Measurements from ENCODE around the gene GATD1.
"Not testable (repeated sequence)": the region's sequence is repeated elsewhere in the genome, so short reads cannot be mapped to it uniquely, and the experiment has no call there.

The GATD1 gene

GRCh38 chr11:746289-747157 lies 30.8 kb downstream of the GATD1 start:
- DNase-seq (ENCODE audit: insufficient read length) (no peak), FAIRE-seq (no peak)
- no peak for TF ChIP-seq POLR2A (IDR thresholded peaks at IDR 0.05; ENCODE audit: low read depth, low read length)
- TF ChIP-seq TAF1 (IDR thresholded peaks at IDR 0.05; ENCODE audit: borderline replicate concordance, low read depth, low read length): no peak
- TF ChIP-seq POLR2AphosphoS5 (IDR thresholded peaks at IDR 0.05; ENCODE audit: low read depth, low read length): no peak

- DNase-seq (ENCODE audit: insufficient read length): no peak
- FAIRE-seq: no peak
- TF ChIP-seq POLR2A (IDR thresholded peaks at IDR 0.05; ENCODE audit: low read depth, low read length): no peak
- no peak for TF ChIP-seq TAF1 (IDR thresholded peaks at IDR 0.05; ENCODE audit: borderline replicate concordance, low read depth, low read length)
- no peak for TF ChIP-seq POLR2AphosphoS5 (IDR thresholded peaks at IDR 0.05; ENCODE audit: low read depth, low read length)
Measured at GRCh38 chr11:745428-745827, 31.9 kb downstream of the GATD1 start.

- no peak for TF ChIP-seq TAF1 (IDR thresholded peaks at IDR 0.05; ENCODE audit: borderline replicate concordance, low read depth, low read length)
- TF ChIP-seq POLR2AphosphoS5 (IDR thresholded peaks at IDR 0.05; ENCODE audit: low read depth, low read length): no peak
- TF ChIP-seq POLR2A (IDR thresholded peaks at IDR 0.05; ENCODE audit: low read depth, low read length): no peak
- DNase-seq (ENCODE audit: insufficient read length) (no peak), FAIRE-seq (no peak)
Measured at GRCh38 chr11:742571-743201, 34.6 kb downstream of the GATD1 start.

GRCh38 chr11:742156-742546 lies 35.1 kb downstream of the GATD1 start:
- TF ChIP-seq POLR2A (IDR thresholded peaks at IDR 0.05; ENCODE audit: low read depth, low read length): no peak
- no peak for FAIRE-seq
- DNase-seq (ENCODE audit: insufficient read length): no peak

- not testable (repeated sequence) for DNase-seq (ENCODE audit: insufficient read length)
- FAIRE-seq: peak; percentile 46
Measured at GRCh38 chr11:737899-738298, 39.4 kb downstream of the GATD1 start.

GRCh38 chr11:737366-737765 lies 39.9 kb downstream of the GATD1 start:
- FAIRE-seq (no peak), DNase-seq (ENCODE audit: insufficient read length) (no peak)
- TF ChIP-seq POLR2AphosphoS5 (IDR thresholded peaks at IDR 0.05; ENCODE audit: low read depth, low read length) (no peak), TAF1 (IDR thresholded peaks at IDR 0.05; ENCODE audit: borderline replicate concordance, low read depth, low read length) (no peak), POLR2A (IDR thresholded peaks at IDR 0.05; ENCODE audit: low read depth, low read length) (no peak)

GRCh38 chr11:734541-734940 lies 42.7 kb downstream of the GATD1 start:
- not testable (repeated sequence) for DNase-seq (ENCODE audit: insufficient read length); FAIRE-seq

GRCh38 chr11:733072-733471 lies 44.2 kb downstream of the GATD1 start:
- FAIRE-seq (no peak), DNase-seq (ENCODE audit: insufficient read length) (no peak)
- TF ChIP-seq POLR2A (IDR thresholded peaks at IDR 0.05; ENCODE audit: low read depth, low read length) (no peak), TAF1 (IDR thresholded peaks at IDR 0.05; ENCODE audit: borderline replicate concordance, low read depth, low read length) (no peak)

GRCh38 chr11:729492-730074 lies 47.7 kb downstream of the GATD1 start:
- DNase-seq (ENCODE audit: insufficient read length): no peak
- no peak for FAIRE-seq
- TF ChIP-seq POLR2A (IDR thresholded peaks at IDR 0.05; ENCODE audit: low read depth, low read length) (no peak), TAF1 (IDR thresholded peaks at IDR 0.05; ENCODE audit: borderline replicate concordance, low read depth, low read length) (no peak), POLR2AphosphoS5 (IDR thresholded peaks at IDR 0.05; ENCODE audit: low read depth, low read length) (no peak)

- FAIRE-seq (no peak), DNase-seq (ENCODE audit: insufficient read length) (no peak)
- TF ChIP-seq POLR2A (IDR thresholded peaks at IDR 0.05; ENCODE audit: low read depth, low read length) (no peak), TAF1 (IDR thresholded peaks at IDR 0.05; ENCODE audit: borderline replicate concordance, low read depth, low read length) (no peak), POLR2AphosphoS5 (IDR thresholded peaks at IDR 0.05; ENCODE audit: low read depth, low read length) (no peak)
Measured at GRCh38 chr11:728901-729491, 48.3 kb downstream of the GATD1 start.

GRCh38 chr11:727859-728748 lies 49.2 kb downstream of the GATD1 start:
- FAIRE-seq (peak; percentile 99), DNase-seq (ENCODE audit: insufficient read length) (peak; percentile 94)
- TF ChIP-seq TAF1 (IDR thresholded peaks at IDR 0.05; ENCODE audit: borderline replicate concordance, low read depth, low read length): no peak
- no peak for TF ChIP-seq POLR2A (IDR thresholded peaks at IDR 0.05; ENCODE audit: low read depth, low read length)
- no peak for TF ChIP-seq POLR2AphosphoS5 (IDR thresholded peaks at IDR 0.05; ENCODE audit: low read depth, low read length)
